BE2C (cell line): Measurements from ENCODE around the gene SPPL3.

Source experiments
- DNase-seq: peaks from one replicate; pipeline ENCODE4 v3.0.0-alpha.2; 2020
- H3K27me3 ChIP-seq: fragments of 250-450 bp; sonication (Bioruptor Pico); 2 replicates; pipeline ENCODE4 v1.5.1; 2020; ENCODE audit warnings: mild to moderate bottlenecking
- H3K36me3 ChIP-seq: fragments of 250-450 bp; sonication (Bioruptor Pico); 2 replicates; pipeline ENCODE4 v1.5.1; 2020; ENCODE audit warnings: mild to moderate bottlenecking
- H3K4me1 ChIP-seq: fragments of 250-450 bp; sonication (Bioruptor Pico); 2 replicates; pipeline ENCODE4 v1.5.1; 2020
- H3K4me3 ChIP-seq: 2 replicates; pipeline ENCODE4 v1.5.1; 2011; ENCODE audit warnings: low read depth, low read length
- H3K9me3 ChIP-seq: fragments of 250-450 bp; sonication (Bioruptor Pico); 2 replicates; pipeline ENCODE4 v1.5.1; 2020
- CTCF ChIP-seq: IDR thresholded peaks from 2 replicates; pipeline ENCODE4 v1.5.1; 2012; ENCODE audit warnings: mild to moderate bottlenecking, low read depth, low read length

The SPPL3 gene

GRCh38 chr12:120750806-120751205, 153.4 kb downstream of the SPPL3 start:
- Histone ChIP-seq H3K27me3 (no peaks in the 10 kb centered on the region), H3K36me3 (no peaks in the 10 kb centered on the region), H3K4me1 (no peaks in the 10 kb centered on the region), H3K4me3 (no peak overlapping the region), H3K9me3 (no peaks in the 10 kb centered on the region)
- no peak for TF ChIP-seq CTCF
- DNase-seq, result no peak

GRCh38 chr12:120749256-120749655, 154.9 kb downstream of the SPPL3 start:
- no peaks in the 10 kb centered on the region for H3K36me3 ChIP-seq
- no peak for DNase-seq
- TF ChIP-seq CTCF, result no peak
- H3K4me3 ChIP-seq, result no peak overlapping the region
- no peaks in the 10 kb centered on the region for H3K9me3 ChIP-seq
- H3K4me1 ChIP-seq, result no peaks in the 10 kb centered on the region
- H3K27me3 ChIP-seq, result no peaks in the 10 kb centered on the region

GRCh38 chr12:120748242-120748641, 155.9 kb downstream of the SPPL3 start:
- DNase-seq, result no peak
- H3K4me1 ChIP-seq, result no peaks in the 10 kb centered on the region
- TF ChIP-seq CTCF, result no peak

GRCh38 chr12:120744922-120745493, 159.2 kb downstream of the SPPL3 start:
- Histone ChIP-seq H3K27me3 (no peaks in the 10 kb centered on the region), H3K4me1 (no peaks in the 10 kb centered on the region), H3K4me3 (no peak overlapping the region), H3K9me3 (no peaks in the 10 kb centered on the region), H3K36me3 (no peaks in the 10 kb centered on the region)
- no peak for DNase-seq
- TF ChIP-seq CTCF, result no peak

More at GRCh38 chr12:120748242-120748641, 155.9 kb downstream of the SPPL3 start:
- Histone ChIP-seq H3K27me3 (no peaks in the 10 kb centered on the region), H3K36me3 (no peaks in the 10 kb centered on the region), H3K9me3 (no peaks in the 10 kb centered on the region), H3K4me3 (no peak overlapping the region)

GRCh38 chr12:120741476-120742421, 162.4 kb downstream of the SPPL3 start:
- H3K36me3 ChIP-seq, result no peaks in the 10 kb centered on the region
- H3K4me1 ChIP-seq, result no peaks in the 10 kb centered on the region
- H3K9me3 ChIP-seq, result no peaks in the 10 kb centered on the region
- TF ChIP-seq CTCF, result no peak
- no peak overlapping the region for H3K4me3 ChIP-seq
- H3K27me3 ChIP-seq, result no peaks in the 10 kb centered on the region
- no peak for DNase-seq

GRCh38 chr12:120740871-120741270, 163.3 kb downstream of the SPPL3 start:
- Histone ChIP-seq H3K4me1 (no peaks in the 10 kb centered on the region), H3K27me3 (no peaks in the 10 kb centered on the region), H3K4me3 (no peak overlapping the region), H3K9me3 (no peaks in the 10 kb centered on the region), H3K36me3 (no peaks in the 10 kb centered on the region)
- DNase-seq, result no peak
- no peak for TF ChIP-seq CTCF
